GM18870 (cell line): Measurements from ENCODE around the gene FOXC2.

Source experiments
- ATAC-seq: cut with Tn5 transposase; IDR thresholded peaks from one replicate; pipeline ENCODE4 v1.9.1; 2021; ENCODE audit warnings: moderate library complexity; ENCODE audit not compliant: unreplicated experiment

Gene FOXC2

GRCh38 chr16:86572606-86573005 is 6.0 kb downstream of the FOXC2 start:
- no peak for ATAC-seq

GRCh38 chr16:86573215-86573614 is 6.6 kb downstream of the FOXC2 start:
- no peak for ATAC-seq

- no peak for ATAC-seq
These were observed 7.2 kb downstream of the FOXC2 start for GRCh38 chr16:86573646-86574508.

DNA sequence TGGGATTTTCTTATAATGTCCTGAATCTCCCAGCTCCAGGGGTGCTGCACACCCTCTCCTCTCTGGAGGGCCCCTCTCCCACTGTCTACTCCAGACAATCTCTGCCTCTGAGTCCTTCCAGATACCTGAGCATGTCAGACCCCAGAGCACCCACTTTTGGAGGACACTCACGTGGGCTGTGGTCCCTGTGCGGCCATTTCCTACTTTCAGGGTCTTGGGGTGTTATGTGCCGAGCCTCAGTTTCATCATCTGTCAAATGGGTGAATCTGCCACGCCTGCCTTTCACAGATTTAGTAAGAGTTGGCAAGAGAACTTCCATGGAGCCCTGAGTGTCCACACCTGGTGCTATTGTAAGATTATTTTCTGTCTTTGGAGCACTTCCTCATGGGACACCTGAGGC is 8.0 kb downstream of the FOXC2 start:
- no peak for ATAC-seq

GRCh38 chr16:86575095-86575685 is 8.6 kb downstream of the FOXC2 start:
- ATAC-seq: no peak

GRCh38 chr16:86575754-86576557 is 9.3 kb downstream of the FOXC2 start:
- no peak for ATAC-seq

DNA sequence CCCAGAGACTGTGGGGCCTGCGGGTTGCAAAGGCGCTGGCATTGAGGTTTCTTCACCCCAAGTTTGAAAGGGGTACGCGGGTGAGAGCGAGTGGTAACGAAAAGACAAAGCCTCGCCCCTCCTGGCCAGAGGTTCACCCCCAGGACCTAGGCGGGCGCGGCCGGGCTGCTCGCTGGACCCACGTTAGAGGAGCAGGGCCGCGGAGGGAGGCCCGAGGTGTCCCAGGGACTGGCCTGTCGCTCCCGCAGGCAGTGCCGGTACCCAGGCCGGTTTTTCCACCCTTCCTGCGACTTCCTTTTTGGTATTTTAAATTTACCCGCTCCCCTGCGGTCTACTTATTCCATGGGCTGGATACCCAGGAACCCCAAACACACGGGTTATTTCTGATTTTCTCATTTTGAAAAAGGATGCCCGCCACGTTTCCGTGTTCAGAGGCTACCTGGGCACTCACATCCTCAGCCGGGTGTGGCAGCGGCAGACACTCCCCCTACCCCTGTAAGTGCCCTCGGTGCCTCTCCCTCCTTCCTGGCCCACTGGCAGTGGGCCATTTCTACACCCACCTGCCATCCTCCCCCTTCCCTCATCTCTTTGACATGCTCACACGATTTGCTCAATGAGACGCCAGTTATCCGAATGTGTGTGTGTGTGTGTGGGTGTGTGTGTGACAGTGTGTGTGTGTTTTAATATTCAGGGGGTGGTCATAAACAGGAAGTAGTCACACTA is 10.1 kb downstream of the FOXC2 start:
- no peak for ATAC-seq

- ATAC-seq: no peak
These were observed 10.8 kb downstream of the FOXC2 start for GRCh38 chr16:86577314-86577971.

DNA sequence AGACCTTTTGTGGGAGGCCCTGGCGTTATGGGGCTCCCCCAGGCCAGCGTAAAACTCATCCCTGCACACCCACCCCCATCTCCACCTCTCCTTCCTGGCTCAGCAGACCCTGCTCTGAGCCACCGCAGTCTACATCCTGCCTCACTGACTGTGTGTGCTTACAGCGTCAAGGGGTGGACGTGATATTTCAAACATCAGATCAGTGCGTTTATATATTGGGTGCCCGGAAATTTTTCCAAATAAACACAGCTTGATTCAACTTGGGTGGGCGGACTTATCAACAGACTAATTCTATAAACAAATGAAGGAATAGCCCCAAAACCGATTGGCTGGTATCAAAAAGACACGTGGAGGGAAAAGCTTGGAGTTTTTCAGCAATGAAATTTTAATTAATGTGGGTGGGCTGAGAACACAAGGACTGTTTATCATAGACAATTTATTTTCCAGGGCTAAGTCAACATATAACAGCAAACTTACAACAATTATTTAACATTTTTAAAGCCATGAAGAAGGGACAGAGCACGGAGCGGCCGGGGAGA is 11.5 kb downstream of the FOXC2 start, which contains the start of gene FOXL1:
FOXL1 (plus strand) TSS at position 489 of the 539 bp plus-strand sequence. CDS start 175 bp downstream, outside the sequence.
- ATAC-seq: no peak

- no peak for ATAC-seq
These were observed 12.1 kb downstream of the FOXC2 start for GRCh38 chr16:86578611-86579267.

DNA sequence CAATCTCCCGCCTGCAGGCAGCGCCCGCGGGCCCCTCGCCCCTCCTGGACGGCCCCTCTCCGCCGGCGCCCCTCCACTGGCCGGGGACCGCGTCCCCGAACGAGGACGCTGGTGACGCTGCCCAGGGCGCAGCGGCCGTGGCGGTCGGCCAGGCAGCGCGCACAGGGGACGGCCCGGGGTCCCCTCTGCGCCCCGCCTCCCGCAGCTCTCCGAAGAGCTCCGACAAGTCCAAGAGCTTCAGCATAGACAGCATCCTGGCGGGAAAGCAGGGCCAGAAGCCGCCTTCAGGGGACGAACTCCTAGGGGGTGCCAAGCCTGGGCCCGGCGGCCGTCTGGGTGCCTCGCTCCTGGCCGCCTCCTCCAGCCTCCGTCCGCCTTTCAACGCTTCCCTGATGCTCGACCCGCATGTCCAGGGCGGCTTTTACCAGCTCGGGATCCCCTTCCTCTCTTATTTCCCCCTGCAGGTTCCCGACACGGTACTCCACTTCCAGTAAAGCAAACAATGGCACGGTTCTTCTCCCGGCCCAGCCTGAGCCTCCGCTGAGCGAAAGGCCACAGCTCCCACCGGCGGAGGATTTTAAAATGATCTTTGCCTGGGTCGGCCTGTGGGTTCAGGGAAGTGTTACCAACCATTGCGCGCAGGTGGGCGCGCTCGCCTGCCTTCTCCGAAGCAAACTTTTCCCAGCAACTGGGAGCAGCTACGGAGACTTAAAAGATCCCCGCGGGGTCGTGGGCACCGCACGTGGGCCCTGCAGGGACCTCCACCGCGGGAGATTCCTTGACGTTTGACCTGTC is 12.8 kb downstream of the FOXC2 start:
- no peak for ATAC-seq

DNA sequence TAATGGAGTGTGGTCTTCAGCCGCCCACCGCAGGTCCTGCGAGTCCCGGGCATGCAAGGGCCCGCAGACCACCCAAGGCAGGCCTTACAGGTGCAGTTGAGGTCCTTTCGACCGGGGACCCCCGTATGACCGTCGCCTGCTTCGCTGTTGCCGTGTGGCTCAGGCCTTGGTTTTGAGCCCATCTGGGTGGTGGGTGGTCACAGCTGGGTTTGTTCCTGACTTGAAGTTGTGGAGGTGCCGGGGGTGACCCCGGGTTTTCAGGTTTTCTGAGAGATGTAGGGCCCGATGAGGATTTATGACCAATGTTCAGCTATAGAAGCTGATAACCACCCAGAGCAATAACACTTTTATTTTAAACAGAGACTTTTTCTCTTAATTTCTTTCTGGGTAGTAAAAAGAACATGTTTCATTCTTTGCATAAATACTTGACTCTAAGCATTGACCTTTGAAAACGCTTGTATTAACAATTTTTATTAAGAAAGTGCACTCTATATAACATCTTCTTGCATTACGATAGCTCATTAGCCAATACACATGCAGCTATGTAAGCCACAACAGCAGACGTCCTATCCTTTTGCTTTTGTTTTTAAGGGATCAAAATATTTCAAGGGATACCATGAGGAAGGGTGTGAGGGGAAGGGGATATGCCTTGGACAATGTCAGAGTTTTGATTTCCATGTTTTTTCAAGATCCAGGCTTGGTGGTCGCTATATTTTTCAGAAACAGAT is 13.6 kb downstream of the FOXC2 start:
- ATAC-seq: no peak

GRCh38 chr16:86580791-86581170 is 14.2 kb downstream of the FOXC2 start:
- ATAC-seq: no peak

DNA sequence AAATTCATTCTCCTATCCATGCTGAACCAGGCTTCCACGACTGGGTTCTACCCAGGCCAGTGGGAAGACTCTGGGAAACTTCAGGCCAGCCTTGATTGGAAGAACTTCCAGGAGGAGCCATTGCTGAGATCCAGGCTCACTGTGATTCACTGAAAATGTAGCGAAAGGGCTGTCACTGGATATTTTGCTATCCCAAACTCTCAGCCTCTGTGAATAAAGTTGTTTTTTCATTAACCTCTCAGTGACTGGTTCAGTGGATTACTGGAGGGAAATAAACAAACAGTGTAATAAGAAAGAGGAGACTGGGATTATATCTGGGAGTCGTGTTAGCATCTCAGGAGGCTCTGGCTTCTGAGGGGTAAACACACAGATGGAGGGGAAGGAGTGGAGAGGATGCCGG is 14.8 kb downstream of the FOXC2 start:
- ATAC-seq: no peak

- ATAC-seq: no peak
These were observed 17.5 kb downstream of the FOXC2 start for GRCh38 chr16:86584071-86584685.

- ATAC-seq: no peak
These were observed 18.4 kb downstream of the FOXC2 start for GRCh38 chr16:86584726-86585721.
